ENCODE data around the gene ZNF785.
A peak's percentile ranks its signal among the peaks of the same experiment; 100 is the strongest.
"Not testable (repeated sequence)": the region's sequence is repeated elsewhere in the genome, so short reads cannot be mapped to it uniquely, and the experiment has no call there.

ZNF785 gene

GRCh38 chr16:30585400-30586191, at the start of gene ZNF785:
Gene ZNF785, minus strand, starts transcription at chr16:30585697. Its CDS starts 86 bp downstream, at chr16:30585611.
- peak; percentile 35 for DNase-seq

- DNase-seq: no peak
Measured at GRCh38 chr16:30633526-30633925, 48.0 kb upstream of the ZNF785 start.

- not testable (repeated sequence) for DNase-seq
Measured at GRCh38 chr16:30632454-30632853, 47.0 kb upstream of the ZNF785 start.

- DNase-seq: no peak
Measured at GRCh38 chr16:30628628-30629540, 43.4 kb upstream of the ZNF785 start.

GRCh38 chr16:30626236-30626635, 40.7 kb upstream of the ZNF785 start:
- DNase-seq: no peak

- no peak for DNase-seq
Measured at GRCh38 chr16:30623536-30624283, 38.2 kb upstream of the ZNF785 start.

GRCh38 chr16:30622455-30623032, 37.0 kb upstream of the ZNF785 start:
- no peak for DNase-seq

GRCh38 chr16:30621765-30622164, 36.3 kb upstream of the ZNF785 start:
- DNase-seq: no peak

- no peak for DNase-seq
Measured at GRCh38 chr16:30620169-30620568, 34.7 kb upstream of the ZNF785 start.

- no peak for DNase-seq
Measured at GRCh38 chr16:30619638-30620037, 34.1 kb upstream of the ZNF785 start.

GRCh38 chr16:30619202-30619601, 33.7 kb upstream of the ZNF785 start:
- no peak for DNase-seq

GRCh38 chr16:30615358-30616091, 30.0 kb upstream of the ZNF785 start:
- no peak for DNase-seq

- peak; percentile 84 for DNase-seq
Measured at GRCh38 chr16:30609926-30610839, 24.7 kb upstream of the ZNF785 start, which contains the start of gene ZNF689. Gene ZNF689, minus strand, starts transcription at chr16:30610389. Its CDS starts 348 bp downstream, at chr16:30610041.

- DNase-seq: no peak
Measured at GRCh38 chr16:30609002-30609925, 23.8 kb upstream of the ZNF785 start.

GRCh38 chr16:30606004-30606403, 20.5 kb upstream of the ZNF785 start:
- DNase-seq: no peak

GRCh38 chr16:30605158-30605557, 19.7 kb upstream of the ZNF785 start:
- DNase-seq: no peak

- no peak for DNase-seq
Measured at GRCh38 chr16:30604316-30604947, 18.9 kb upstream of the ZNF785 start.

GRCh38 chr16:30603945-30604315, 18.4 kb upstream of the ZNF785 start:
- DNase-seq: no peak

GRCh38 chr16:30602616-30603277, 17.2 kb upstream of the ZNF785 start:
- no peak for DNase-seq

All from NCI-H2081 treated with DMSO at 0.1 percent for 48 hours (cell line).